ENCODE results near the gene NDUFB2.

GRCh38 chr7:140744005-140744404, 47.5 kb downstream of the NDUFB2 start:
- TF ChIP-seq CTCF (IDR thresholded peaks at IDR 0.05) (no peak), EZH2 (IDR thresholded peaks at IDR 0.05; ENCODE audit: borderline replicate concordance, insufficient read depth, low read depth, low read length, poor library complexity, severe bottlenecking) (no peak)
